H9 (cell line): ENCODE measurements around the gene FNDC7. TPM values are rescaled to one million over a fixed set of nuclear protein-coding genes. Genes with fewer than 3 reads are reported as not detected.

Experiments used
- DNase-seq: peaks from one replicate; pipeline ENCODE4 v3.0.0-alpha.2; 2017
- H2AFZ ChIP-seq: one replicate; pipeline ENCODE4 v1.6.1; 2013; ENCODE audit warnings: mild to moderate bottlenecking, low read length, control low read depth, moderate library complexity
- H2AK5ac ChIP-seq: 2 replicates; pipeline ENCODE4 v1.6.1; 2013; ENCODE audit warnings: low read length, control low read depth, mixed read lengths; ENCODE audit not compliant: insufficient read length
- H2BK120ac ChIP-seq: one replicate; pipeline ENCODE4 v1.6.1; 2013; ENCODE audit warnings: low read depth, mild to moderate bottlenecking, low read length, control low read depth, inconsistent platforms; ENCODE audit not compliant: poor library complexity, severe bottlenecking
- H2BK12ac ChIP-seq: 2 replicates; pipeline ENCODE4 v1.6.1; 2013; ENCODE audit warnings: low read length, control low read depth, mixed read lengths, low read depth; ENCODE audit not compliant: insufficient read length
- H2BK15ac ChIP-seq: 2 replicates; pipeline ENCODE4 v1.6.1; 2013; ENCODE audit warnings: low read depth, low read length, control low read depth
- H2BK20ac ChIP-seq: one replicate; pipeline ENCODE4 v1.6.1; 2013; ENCODE audit warnings: low read depth, mild to moderate bottlenecking, low read length, control low read depth, inconsistent platforms; ENCODE audit not compliant: poor library complexity, severe bottlenecking
- H2BK5ac ChIP-seq: 2 replicates; pipeline ENCODE4 v1.6.1; 2013; ENCODE audit warnings: low read length, control low read depth, mixed read lengths; ENCODE audit not compliant: insufficient read length
- H3K14ac ChIP-seq: 2 replicates; pipeline ENCODE4 v1.6.1; 2013; ENCODE audit warnings: low read length, control low read depth; ENCODE audit not compliant: insufficient read depth
- H3K18ac ChIP-seq: 2 replicates; pipeline ENCODE4 v1.6.1; 2013; ENCODE audit warnings: low read depth, mild to moderate bottlenecking, mixed read lengths, low read length, control low read depth; ENCODE audit not compliant: insufficient read length
- H3K23ac ChIP-seq: 2 replicates; pipeline ENCODE4 v1.6.1; 2013; ENCODE audit warnings: low read length, control low read depth, mixed read lengths, low read depth; ENCODE audit not compliant: insufficient read length
- H3K23me2 ChIP-seq: 2 replicates; pipeline ENCODE4 v1.6.1; 2013; ENCODE audit warnings: low read depth, mild to moderate bottlenecking, mixed read lengths, low read length, control low read depth; ENCODE audit not compliant: insufficient read length, poor library complexity, severe bottlenecking
- H3K27ac ChIP-seq: 2 replicates; pipeline ENCODE4 v1.5.1; 2013; ENCODE audit warnings: low read length, control low read depth, mixed read lengths, low read depth; ENCODE audit not compliant: insufficient read length
- H3K27me3 ChIP-seq: 2 replicates; pipeline ENCODE4 v1.6.1; 2013; ENCODE audit warnings: low read length, control low read depth, inconsistent platforms; ENCODE audit not compliant: insufficient read depth
- H3K4ac ChIP-seq: 2 replicates; pipeline ENCODE4 v1.6.1; 2013; ENCODE audit warnings: low read depth, mild to moderate bottlenecking, control low read depth, inconsistent platforms, low read length, moderate library complexity
- H3K4me1 ChIP-seq: 2 replicates; pipeline ENCODE4 v1.6.1; 2013; ENCODE audit warnings: low read length, control low read depth, inconsistent platforms; ENCODE audit not compliant: insufficient read depth
- H3K4me2 ChIP-seq: 2 replicates; pipeline ENCODE4 v1.6.1; 2013; ENCODE audit warnings: low read length, control low read depth, mixed read lengths; ENCODE audit not compliant: insufficient read length, insufficient read depth
- H3K56ac ChIP-seq: 2 replicates; pipeline ENCODE4 v1.6.1; 2013; ENCODE audit warnings: low read depth, mild to moderate bottlenecking, mixed read lengths, low read length, control low read depth; ENCODE audit not compliant: insufficient read length
- H3K79me1 ChIP-seq: 2 replicates; pipeline ENCODE4 v1.6.1; 2013; ENCODE audit warnings: low read depth, mild to moderate bottlenecking, moderate library complexity, low read length, control low read depth, inconsistent platforms; ENCODE audit not compliant: insufficient read depth, poor library complexity, severe bottlenecking
- H3K79me2 ChIP-seq: 2 replicates; pipeline ENCODE4 v1.6.1; 2013; ENCODE audit warnings: low read length, control low read depth, inconsistent platforms; ENCODE audit not compliant: insufficient read depth
- H3K9ac ChIP-seq: 2 replicates; pipeline ENCODE4 v1.6.1; 2013; ENCODE audit warnings: low read length, control low read depth, mixed read lengths; ENCODE audit not compliant: insufficient read length; ENCODE audit errors: extremely low read depth
- H3K9me3 ChIP-seq: one replicate; pipeline ENCODE4 v1.6.1; 2013; ENCODE audit warnings: low read depth, low read length, inconsistent platforms; ENCODE audit not compliant: control insufficient read depth
- H3T11ph ChIP-seq: one replicate; pipeline ENCODE4 v1.6.1; 2013; ENCODE audit warnings: mild to moderate bottlenecking, low read length, control low read depth, inconsistent platforms
- H4K20me1 ChIP-seq: one replicate; pipeline ENCODE4 v1.6.1; 2013; ENCODE audit not compliant: control insufficient read depth, insufficient read length, insufficient read depth
- H4K5ac ChIP-seq: 2 replicates; pipeline ENCODE4 v1.6.1; 2013; ENCODE audit warnings: low read depth, mild to moderate bottlenecking, mixed read lengths, low read length, control low read depth; ENCODE audit not compliant: insufficient read length
- H4K8ac ChIP-seq: replicated peaks from 2 replicates; pipeline ENCODE4 v1.6.1; 2013; ENCODE audit warnings: low read length, control low read depth, mixed read lengths, low read depth; ENCODE audit not compliant: insufficient read length
- H4K91ac ChIP-seq: 2 replicates; pipeline ENCODE4 v1.6.1; 2013; ENCODE audit warnings: low read depth, mild to moderate bottlenecking, moderate library complexity, mixed read lengths, low read length, control low read depth; ENCODE audit not compliant: insufficient read length
- H3K27ac Mint-ChIP-seq, 3 experiments: 2 replicates in 2 of 3; 3 replicates in 1 of 3; pipeline ENCODE4 v1.8.0; 2020 to 2021; ENCODE audit warnings: mixed read lengths in 3 of 3, mild to moderate bottlenecking in 1 of 3, moderate library complexity in 1 of 3
- H3K27me3 Mint-ChIP-seq: 2 replicates; pipeline ENCODE4 v1.8.0; 2021; ENCODE audit warnings: low read depth, mild to moderate bottlenecking, moderate library complexity, mixed read lengths
- H3K36me3 Mint-ChIP-seq, 3 experiments: 2 replicates in 2 of 3; 3 replicates in 1 of 3; pipeline ENCODE4 v1.8.0; 2020 to 2021; ENCODE audit warnings: low read depth in 3 of 3, mixed read lengths in 3 of 3; ENCODE audit not compliant: insufficient read depth in 1 of 3
- H3K4me1 Mint-ChIP-seq, 2 experiments: 2 replicates each; pipeline ENCODE4 v1.8.0; 2020; ENCODE audit warnings: mixed read lengths in 2 of 2
- H3K4me3 Mint-ChIP-seq, 2 experiments: 2 replicates in 1 of 2; 3 replicates in 1 of 2; pipeline ENCODE4 v1.8.0; 2020 to 2021; ENCODE audit warnings: mild to moderate bottlenecking in 2 of 2, mixed read lengths in 2 of 2, moderate library complexity in 1 of 2
- H3K9me3 Mint-ChIP-seq, 2 experiments: 2 replicates in 1 of 2; 3 replicates in 1 of 2; pipeline ENCODE4 v1.8.0; 2020; ENCODE audit warnings: mild to moderate bottlenecking in 2 of 2, mixed read lengths in 2 of 2, moderate library complexity in 1 of 2
- WGBS: extraction: QIAGEN DNeasy Blood & Tissue Kit; methylation state at CpG from one replicate; pipeline ENCODE4 v1.1.7; 2013; ENCODE audit warnings: missing lambda C conversion rate, low lambda C conversion rate, mixed read lengths; ENCODE audit not compliant: insufficient read length; ENCODE audit errors: extremely low coverage; 5-methylcytosine and 5-hydroxymethylcytosine counted together
- total RNA-seq: library from RNA; stranded (reverse); gene quantifications from 2 replicates; pipeline ENCODE4 v1.2.1, GENCODE V29; 2021
- TF ChIP-seq, protein P1 (sequence below): fragments of 200-600 bp; sonication (generic); conservative IDR thresholded peaks from 3 replicates; pipeline ENCODE4 v1.8.0; 2021; ENCODE audit warnings: antibody characterized with exemption, mild to moderate bottlenecking

FNDC7 gene
- total RNA-seq, 1 experiment from 2014 or later = 0.13 TPM

DNA sequence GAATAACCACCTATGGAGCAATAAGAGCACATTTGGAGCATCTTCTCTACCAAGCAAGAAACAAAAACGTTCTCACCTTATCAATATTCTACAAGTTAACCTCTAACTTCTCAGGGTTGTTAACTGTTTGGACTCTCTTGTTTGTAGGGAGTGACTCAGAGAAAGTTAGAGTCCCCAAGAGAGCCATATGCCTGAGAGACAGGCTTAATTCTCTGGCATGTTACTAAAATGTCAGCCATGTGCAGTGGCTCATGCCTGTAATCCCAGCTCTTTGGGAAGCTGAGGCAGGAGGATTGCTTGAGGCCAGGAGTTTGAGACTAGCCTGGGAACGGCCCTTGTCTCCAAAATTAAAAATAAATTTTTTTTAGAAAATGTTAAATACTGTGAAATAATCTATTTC is 47.6 kb upstream of the FNDC7 start:
- no peak overlapping the region for H2BK5ac ChIP-seq
- H3K9ac ChIP-seq = no peak overlapping the region
- no peak overlapping the region for H2BK12ac ChIP-seq
- H2BK15ac ChIP-seq = no peak overlapping the region
- H4K20me1 ChIP-seq = no peaks in the 10 kb centered on the region
- peaks cover 6% of the 10 kb centered on the region for H3K23me2 ChIP-seq
- no peak overlapping the region for H3K27ac Mint-ChIP-seq
- no peak overlapping the region for H2BK120ac ChIP-seq
- H3K27me3 Mint-ChIP-seq = peaks cover 33% of the 10 kb centered on the region
- H4K8ac ChIP-seq = no peak overlapping the region
- WGBS = no CpG with 5 or more reads among the region's 2 CpGs
- no peak overlapping the region for H3K18ac ChIP-seq
- H2BK20ac ChIP-seq = no peak overlapping the region
- no peaks in the 10 kb centered on the region for H3K79me1 ChIP-seq
- peaks cover 0 to 3% of the 10 kb centered on the region in 2 experiments; a peak in 1 of 4 replicates for H3K4me1 Mint-ChIP-seq
- H3K14ac ChIP-seq = no peak overlapping the region
- no peaks in the 10 kb centered on the region for H3K9me3 ChIP-seq
- H4K91ac ChIP-seq = no peak overlapping the region
- no peak overlapping the region for H4K5ac ChIP-seq
- no peaks in the 10 kb centered on the region; the same call in 1 of the 2 replicates for H3K27me3 ChIP-seq
- no peak overlapping the region for H3K23ac ChIP-seq
- no peak overlapping the region for H3K27ac ChIP-seq
- H3K9me3 Mint-ChIP-seq = peaks cover 1 to 3% of the 10 kb centered on the region in 2 experiments; a peak in 1 of 5 replicates
- no peaks in the 10 kb centered on the region for H3K79me2 ChIP-seq
- no peak overlapping the region for H3T11ph ChIP-seq
- H3K4me1 ChIP-seq = no peaks in the 10 kb centered on the region
- H3K4me2 ChIP-seq = no peak overlapping the region
- no peak overlapping the region for H2AK5ac ChIP-seq
- H3K4ac ChIP-seq = no peak overlapping the region
- TF ChIP-seq, protein P1, sequence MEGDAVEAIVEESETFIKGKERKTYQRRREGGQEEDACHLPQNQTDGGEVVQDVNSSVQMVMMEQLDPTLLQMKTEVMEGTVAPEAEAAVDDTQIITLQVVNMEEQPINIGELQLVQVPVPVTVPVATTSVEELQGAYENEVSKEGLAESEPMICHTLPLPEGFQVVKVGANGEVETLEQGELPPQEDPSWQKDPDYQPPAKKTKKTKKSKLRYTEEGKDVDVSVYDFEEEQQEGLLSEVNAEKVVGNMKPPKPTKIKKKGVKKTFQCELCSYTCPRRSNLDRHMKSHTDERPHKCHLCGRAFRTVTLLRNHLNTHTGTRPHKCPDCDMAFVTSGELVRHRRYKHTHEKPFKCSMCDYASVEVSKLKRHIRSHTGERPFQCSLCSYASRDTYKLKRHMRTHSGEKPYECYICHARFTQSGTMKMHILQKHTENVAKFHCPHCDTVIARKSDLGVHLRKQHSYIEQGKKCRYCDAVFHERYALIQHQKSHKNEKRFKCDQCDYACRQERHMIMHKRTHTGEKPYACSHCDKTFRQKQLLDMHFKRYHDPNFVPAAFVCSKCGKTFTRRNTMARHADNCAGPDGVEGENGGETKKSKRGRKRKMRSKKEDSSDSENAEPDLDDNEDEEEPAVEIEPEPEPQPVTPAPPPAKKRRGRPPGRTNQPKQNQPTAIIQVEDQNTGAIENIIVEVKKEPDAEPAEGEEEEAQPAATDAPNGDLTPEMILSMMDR = no peak
- no peak for DNase-seq
- H2AFZ ChIP-seq = no peak overlapping the region
- H3K56ac ChIP-seq = no peak overlapping the region
- H3K36me3 Mint-ChIP-seq = peaks cover 0 to 4% (median 3%) of the 10 kb centered on the region in 3 experiments; a peak in 2 of 7 replicates
- no peak overlapping the region for H3K4me3 Mint-ChIP-seq
